Activated CD8-positive, alpha-beta T cell treated with anti-CD3 and anti-CD28 coated beads for 36 hours (primary cell): ENCODE data around the gene ELF1. TPM values are rescaled to one million over a fixed set of nuclear protein-coding genes. Genes with fewer than 3 reads are reported as not detected.

Experiments
- ATAC-seq: fragments of 200-7000 bp; cut with Tn5 transposase; one replicate; pipeline ENCODE4 v1.10.0; 2021; ENCODE audit warnings: mild to moderate bottlenecking, moderate library complexity
- CTCF ChIA-PET: fragments of 350-600 bp; sonication (Branson Sonifier 250); formaldehyde crosslinking; loops from one replicate; lab custom pipeline; 2021; ENCODE audit warnings: antibody characterized with exemption; lab: Charles Lee
- POLR2A ChIA-PET: fragments of 350-600 bp; sonication (Branson Sonifier 250); formaldehyde crosslinking; loops from one replicate; lab custom pipeline; 2021; ENCODE audit warnings: antibody characterized with exemption; lab: Charles Lee
- DNase-seq: peaks from one replicate; pipeline ENCODE4 v3.0.0-alpha.2; 2020
- H3K27ac Mint-ChIP-seq: one replicate; pipeline ENCODE4 v1.8.0; 2021; ENCODE audit warnings: mild to moderate bottlenecking, mixed read lengths
- H3K27me3 Mint-ChIP-seq: one replicate; pipeline ENCODE4 v1.8.0; 2021; ENCODE audit warnings: mixed read lengths
- H3K36me3 Mint-ChIP-seq: one replicate; pipeline ENCODE4 v1.8.0; 2021; ENCODE audit warnings: low read depth, mixed read lengths
- H3K4me1 Mint-ChIP-seq: one replicate; pipeline ENCODE4 v1.8.0; 2021; ENCODE audit warnings: low read depth, mixed read lengths
- H3K4me3 Mint-ChIP-seq: one replicate; pipeline ENCODE4 v1.8.0; 2021; ENCODE audit warnings: mild to moderate bottlenecking, moderate library complexity, mixed read lengths
- H3K9me3 Mint-ChIP-seq: one replicate; pipeline ENCODE4 v1.8.0; 2021; ENCODE audit warnings: mixed read lengths
- CTCF ChIP-seq: fragments of 200-600 bp; IDR thresholded peaks from one replicate; pipeline ENCODE4 v1.8.0; 2022; ENCODE audit warnings: antibody characterized with exemption, mild to moderate bottlenecking
- intact Hi-C: fragments of 100-400 bp; cut with micrococcal nuclease; formaldehyde crosslinking; loops from one replicate; pipeline ENCODE4 v1.10.0; 2022
- total RNA-seq, 2 experiments: library from RNA; stranded (reverse); gene quantifications; one replicate each; pipeline ENCODE4 v1.2.3, GENCODE V29; 2021

ELF1 gene
- total RNA-seq, 2 experiments from 2014 or later = 85.2 to 88.2 TPM

- ATAC-seq (no peak), DNase-seq (no peak)
- Mint-ChIP-seq H3K4me1 (peaks cover 45% of the 10 kb centered on the region), H3K27ac (peak overlapping the region; percentile 92), H3K4me3 (peak overlapping the region; percentile 99), H3K9me3 (no peaks in the 10 kb centered on the region), H3K27me3 (no peaks in the 10 kb centered on the region), H3K36me3 (peaks cover 36% of the 10 kb centered on the region)
- TF ChIP-seq CTCF = no peak
- intact Hi-C loops = loop anchor here (2.0 to 5.0 kb wide), 2 partner anchors 36 to 69 kb away; partner anchors contain the start of gene ELF1
- ChIA-PET CTCF (interaction anchor here (0.6 kb wide), 1 partner anchor 9 kb away, joined by 3 read pairs; no protein-coding TSS in a partner anchor), POLR2A (interaction anchor here (1.0 kb wide), 1 partner anchor 35 kb away, joined by 3 read pairs; no protein-coding TSS in a partner anchor)
Measured at GRCh38 chr13:40983259-40983658, 35.9 kb downstream of the ELF1 start.

GRCh38 chr13:40982772-40983171 lies 36.3 kb downstream of the ELF1 start:
- peak overlapping the region; percentile 99 for H3K4me3 Mint-ChIP-seq

GRCh38 chr13:40981949-40982348 lies 37.2 kb downstream of the ELF1 start:
- POLR2A ChIA-PET = interaction anchor here (0.6 to 6.8 kb wide), 5 partner anchors 16 to 79 kb away, joined by 3 to 102 read pairs (median 6); partner anchors contain the start of genes ELF1 and WBP4
- H3K4me1 Mint-ChIP-seq = peaks cover 50% of the 10 kb centered on the region

More at GRCh38 chr13:40982772-40983171, 36.3 kb downstream of the ELF1 start:
- ATAC-seq = peak; percentile 73
- Mint-ChIP-seq H3K27ac (peak overlapping the region; percentile 92), H3K27me3 (no peaks in the 10 kb centered on the region), H3K4me1 (peaks cover 46% of the 10 kb centered on the region), H3K9me3 (no peaks in the 10 kb centered on the region), H3K36me3 (peaks cover 39% of the 10 kb centered on the region)
- intact Hi-C loops = loop anchor here (2.0 to 5.0 kb wide), 2 partner anchors 36 to 70 kb away; partner anchors contain the start of gene ELF1
- ChIA-PET POLR2A (interaction anchor here (1.0 to 6.8 kb wide), 4 partner anchors 23 to 78 kb away, joined by 3 to 102 read pairs (median 6); partner anchors contain the start of genes ELF1 and WBP4), CTCF (interaction anchor here (1.1 to 2.1 kb wide), 2 partner anchors 26 to 37 kb away, joined by 3 to 8 read pairs; partner anchors contain the start of gene ELF1)
- no peak for TF ChIP-seq CTCF
- DNase-seq = peak; percentile 76

GRCh38 chr13:40981361-40981760 lies 37.8 kb downstream of the ELF1 start:
- intact Hi-C loops = loop anchor here (5.0 kb wide), 1 partner anchor 71 kb away; no protein-coding TSS in a partner anchor
- DNase-seq (no peak), ATAC-seq (peak; percentile 19)
- Mint-ChIP-seq H3K27ac (peak overlapping the region; percentile 92), H3K27me3 (no peaks in the 10 kb centered on the region), H3K9me3 (no peaks in the 10 kb centered on the region), H3K4me1 (peaks cover 52% of the 10 kb centered on the region), H3K36me3 (peaks cover 49% of the 10 kb centered on the region), H3K4me3 (peak overlapping the region; percentile 99)
- ChIA-PET POLR2A (interaction anchor here (0.6 to 6.8 kb wide), 6 partner anchors 17 to 80 kb away, joined by 3 to 102 read pairs (median 5); partner anchors contain the start of genes ELF1 and WBP4), CTCF (interaction anchor here (0.9 to 2.1 kb wide), 5 partner anchors 28 to 72 kb away, joined by 3 to 8 read pairs (median 4); partner anchors contain the start of gene ELF1)
- TF ChIP-seq CTCF = no peak

More at GRCh38 chr13:40981949-40982348, 37.2 kb downstream of the ELF1 start:
- peak overlapping the region; percentile 99 for H3K4me3 Mint-ChIP-seq
- ATAC-seq (no peak), DNase-seq (no peak)
- CTCF ChIA-PET = interaction anchor here (0.9 to 2.1 kb wide), 5 partner anchors 27 to 72 kb away, joined by 3 to 8 read pairs (median 4); partner anchors contain the start of gene ELF1
- no peak for TF ChIP-seq CTCF
- H3K9me3 Mint-ChIP-seq = no peaks in the 10 kb centered on the region
- intact Hi-C loops = loop anchor here (2.0 to 5.0 kb wide), 2 partner anchors 37 to 70 kb away; partner anchors contain the start of gene ELF1
- H3K27ac Mint-ChIP-seq = peak overlapping the region; percentile 92
- H3K27me3 Mint-ChIP-seq = no peaks in the 10 kb centered on the region
- H3K36me3 Mint-ChIP-seq = peaks cover 45% of the 10 kb centered on the region
